SU-DHL-6 (cell line): ENCODE data around the gene CENATAC.
"Not testable (repeated sequence)": the region's sequence is repeated elsewhere in the genome, so short reads cannot be mapped to it uniquely, and the experiment has no call there.

ENCODE experiments used
- H2AFZ ChIP-seq: fragments of 200-600 bp; sonication (generic); 2 replicates; pipeline ENCODE4 v1.6.1; 2014; ENCODE audit warnings: low read depth, mild to moderate bottlenecking, moderate library complexity, mixed read lengths, antibody characterized with exemption, low read length; ENCODE audit not compliant: severe bottlenecking
- H3F3A ChIP-seq: fragments of 200-600 bp; shearing (Covaris generic); 2 replicates; pipeline ENCODE4 v1.6.0; 2016; ENCODE audit warnings: antibody characterized with exemption, mild to moderate bottlenecking; ENCODE audit not compliant: insufficient read depth
- H3K27ac ChIP-seq: fragments of 200-600 bp; sonication (generic); 2 replicates; pipeline ENCODE4 v1.5.1; 2016; ENCODE audit warnings: low read depth, mild to moderate bottlenecking, low read length, moderate library complexity, mixed read lengths
- H3K27me3 ChIP-seq: fragments of 200-600 bp; sonication (generic), shearing (Covaris generic); 2 replicates; pipeline ENCODE4 v1.6.0; 2014; ENCODE audit warnings: mild to moderate bottlenecking, low read length
- H3K36me3 ChIP-seq: fragments of 200-600 bp; sonication (generic); 2 replicates; pipeline ENCODE4 v1.6.1; 2014; ENCODE audit warnings: mild to moderate bottlenecking, low read length, mixed read lengths
- H3K4me2 ChIP-seq: fragments of 300-600, 200-600 bp; shearing (Covaris generic), sonication (generic); 2 replicates; pipeline ENCODE4 v1.6.0; 2014; ENCODE audit warnings: low read length, low read depth, mild to moderate bottlenecking; ENCODE audit not compliant: poor library complexity, severe bottlenecking
- H3K4me3 ChIP-seq: fragments of 200-600 bp; sonication (generic); 2 replicates; pipeline ENCODE4 v1.5.1; 2014; ENCODE audit warnings: antibody characterized with exemption, low read length, mild to moderate bottlenecking, mixed read lengths; ENCODE audit not compliant: insufficient read depth, poor library complexity, severe bottlenecking
- H3K79me2 ChIP-seq: fragments of 200-600 bp; sonication (generic); 2 replicates; pipeline ENCODE4 v1.6.1; 2014; ENCODE audit warnings: mild to moderate bottlenecking, low read length, moderate library complexity; ENCODE audit not compliant: insufficient read depth
- H3K9ac ChIP-seq: fragments of 200-600 bp; sonication (generic); 2 replicates; pipeline ENCODE4 v1.7.0; 2014; ENCODE audit warnings: mild to moderate bottlenecking, low read length
- H3K9me2 ChIP-seq: fragments of 200-600 bp; sonication (generic); replicated peaks from 2 replicates; pipeline ENCODE4 v1.6.1; 2014; ENCODE audit warnings: low read length; ENCODE audit not compliant: insufficient read depth
- H3K9me3 ChIP-seq: fragments of 200-600 bp; sonication (generic); 2 replicates; pipeline ENCODE4 v1.6.1; 2014; ENCODE audit warnings: low read length, mixed read lengths; ENCODE audit not compliant: insufficient read depth
- H4K20me1 ChIP-seq: fragments of 200-600 bp; sonication (generic); 2 replicates; pipeline ENCODE4 v1.6.1; 2014; ENCODE audit warnings: low read depth, mild to moderate bottlenecking, antibody characterized with exemption, low read length, moderate library complexity, mixed read lengths
- CTCF ChIP-seq: fragments of 200-600 bp; sonication (generic); IDR thresholded peaks from one replicate; pipeline ENCODE4 v1.5.1; 2017; ENCODE audit warnings: antibody characterized with exemption, mild to moderate bottlenecking, low read length, moderate library complexity; ENCODE audit not compliant: insufficient read depth, poor library complexity, severe bottlenecking
- EZH2phosphoT487 ChIP-seq: fragments of 200-600 bp; sonication (generic), shearing (Covaris generic); conservative IDR thresholded peaks from 2 replicates; pipeline ENCODE4 v1.6.1; 2018; ENCODE audit warnings: mild to moderate bottlenecking, antibody characterized with exemption, low read length, moderate library complexity, mixed read lengths

The CENATAC gene

GRCh38 chr11:118988280-118988679 lies 9.7 kb upstream of the CENATAC start:
- Histone ChIP-seq H3K27ac (no peak overlapping the region), H3K36me3 (no peaks in the 10 kb centered on the region), H3F3A (0 out of 2 replicates have a peak, but pooled peaks cover 4% of the 10 kb centered on the region), H4K20me1 (no peaks in the 10 kb centered on the region), H3K9ac (no peak overlapping the region), H2AFZ (no peak overlapping the region), H3K27me3 (no peaks in the 10 kb centered on the region), H3K9me2 (no peaks in the 10 kb centered on the region), H3K4me2 (no peak overlapping the region), H3K9me3 (no peaks in the 10 kb centered on the region), H3K79me2 (no peaks in the 10 kb centered on the region), H3K4me3 (no peak overlapping the region)
- no peak for TF ChIP-seq EZH2phosphoT487
- no peak for TF ChIP-seq CTCF

DNA sequence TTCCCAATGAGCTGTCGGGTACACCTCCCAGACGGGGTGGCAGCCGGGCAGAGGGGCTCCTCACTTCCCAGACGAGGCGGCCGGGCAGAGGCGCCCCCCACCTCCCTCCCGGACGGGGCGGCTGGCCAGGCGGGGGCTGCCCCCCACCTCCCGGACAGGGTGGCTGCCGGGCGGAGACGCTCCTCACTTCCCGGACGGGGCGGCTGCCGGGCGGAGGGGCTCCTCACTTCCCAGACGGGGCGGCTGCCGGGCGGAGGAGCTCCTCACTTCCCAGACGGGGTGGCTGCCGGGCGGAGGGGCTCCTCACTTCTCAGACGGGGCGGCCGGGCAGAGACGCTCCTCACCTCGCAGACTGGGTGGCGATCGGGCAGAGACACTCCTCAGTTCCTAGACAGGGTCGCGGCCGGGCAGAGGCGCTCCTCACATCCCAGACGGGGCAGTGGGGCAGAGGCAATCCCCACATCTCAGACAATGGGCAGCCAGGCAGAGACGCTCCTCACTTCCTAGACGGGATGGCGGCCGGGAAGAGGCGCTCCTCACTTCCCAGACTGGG lies 6.4 kb upstream of the CENATAC start:
- H3K9me3 ChIP-seq, H2AFZ ChIP-seq, H3K9me2 ChIP-seq, H3K9ac ChIP-seq, H3K27me3 ChIP-seq, H3K4me2 ChIP-seq, H3K36me3 ChIP-seq, H3F3A ChIP-seq, H4K20me1 ChIP-seq, H3K79me2 ChIP-seq, H3K27ac ChIP-seq, H3K4me3 ChIP-seq: not testable (repeated sequence)

GRCh38 chr11:118996926-118997626 lies 862 bp upstream of the CENATAC start:
- Histone ChIP-seq H3K4me3 (peak overlapping the region; percentile 73), H3K9me3 (no peaks in the 10 kb centered on the region), H3K27me3 (no peaks in the 10 kb centered on the region), H3K9ac (peak overlapping the region; percentile 79), H4K20me1 (no peaks in the 10 kb centered on the region), H3K79me2 (peaks cover 40% of the 10 kb centered on the region), H3K9me2 (no peaks in the 10 kb centered on the region), H3K36me3 (no peaks in the 10 kb centered on the region), H3F3A (no peaks in the 10 kb centered on the region), H2AFZ (peak overlapping the region; percentile 52), H3K27ac (peak overlapping the region; percentile 51), H3K4me2 (peak overlapping the region; percentile 74)
- TF ChIP-seq CTCF (no peak), EZH2phosphoT487 (no peak)

DNA sequence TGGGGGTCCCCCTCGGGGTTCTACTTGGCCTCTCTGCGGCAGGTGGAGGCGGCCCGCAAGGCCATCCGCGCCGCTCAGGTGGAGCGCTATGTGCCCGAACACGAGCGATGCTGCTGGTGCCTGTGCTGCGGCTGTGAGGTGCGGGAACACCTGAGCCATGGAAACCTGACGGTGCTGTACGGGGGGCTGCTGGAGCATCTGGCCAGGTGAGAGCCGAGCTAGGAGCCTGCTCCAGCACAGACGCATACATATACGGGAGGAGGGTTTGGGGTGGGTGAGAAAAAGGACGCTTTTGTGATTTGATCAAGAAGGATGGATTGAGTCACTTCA lies 415 bp downstream of the CENATAC start:
- TF ChIP-seq CTCF (no peak), EZH2phosphoT487 (no peak)
- peak overlapping the region; percentile 79 for H3K9ac ChIP-seq
- H3K27ac ChIP-seq = peak overlapping the region; percentile 5; the same call in 1 of the 2 replicates
- no peaks in the 10 kb centered on the region for H4K20me1 ChIP-seq
- no peaks in the 10 kb centered on the region for H3F3A ChIP-seq
- no peaks in the 10 kb centered on the region for H3K9me2 ChIP-seq
- H3K36me3 ChIP-seq = 0 out of 2 replicates have a peak, but pooled peaks cover 4% of the 10 kb centered on the region
- peak overlapping the region; percentile 70 for H2AFZ ChIP-seq
- no peaks in the 10 kb centered on the region for H3K9me3 ChIP-seq
- peaks cover 40% of the 10 kb centered on the region for H3K79me2 ChIP-seq
- peak overlapping the region; percentile 73 for H3K4me3 ChIP-seq
- no peaks in the 10 kb centered on the region for H3K27me3 ChIP-seq
- H3K4me2 ChIP-seq = peak overlapping the region; percentile 74
